Measurements from ENCODE around the gene RHBDD2.
A peak's percentile ranks its signal among the peaks of the same experiment; 100 is the strongest.

The RHBDD2 gene

DNA sequence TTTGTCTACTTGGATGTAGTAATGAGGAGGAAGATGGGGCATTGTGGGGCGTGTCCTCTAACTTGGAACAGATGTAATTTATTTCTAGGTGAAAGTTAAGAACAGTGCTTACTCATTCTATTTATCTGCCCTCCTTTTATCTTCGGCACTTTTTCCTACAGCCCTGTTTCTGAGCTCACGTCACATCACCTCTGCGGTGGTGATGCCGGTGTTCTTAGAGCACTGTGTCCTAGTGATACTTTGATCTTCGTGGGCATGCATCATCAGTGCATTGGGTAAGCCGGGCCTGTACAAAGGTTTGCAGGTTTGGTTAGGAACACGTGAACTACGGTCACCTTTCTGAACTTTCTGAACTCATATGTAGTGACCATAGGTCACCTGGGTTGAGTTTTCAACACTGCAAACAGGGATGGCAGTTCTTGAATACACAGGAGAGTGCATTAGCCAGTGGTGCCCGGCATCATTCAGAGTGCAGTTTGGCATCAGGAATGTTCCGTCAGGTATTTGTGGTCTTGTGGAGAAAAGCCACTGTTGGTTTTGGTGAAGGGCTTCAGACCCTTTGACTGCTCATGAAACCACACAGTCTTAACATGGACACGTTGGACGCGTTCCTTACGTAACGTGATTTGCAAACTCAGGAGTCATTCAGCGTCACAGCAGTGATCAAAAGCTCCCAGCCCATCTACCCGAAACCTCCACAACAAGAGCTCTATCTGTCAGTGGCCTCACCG, 41.8 kb downstream of the RHBDD2 start:
- no peak for DNase-seq

DNA sequence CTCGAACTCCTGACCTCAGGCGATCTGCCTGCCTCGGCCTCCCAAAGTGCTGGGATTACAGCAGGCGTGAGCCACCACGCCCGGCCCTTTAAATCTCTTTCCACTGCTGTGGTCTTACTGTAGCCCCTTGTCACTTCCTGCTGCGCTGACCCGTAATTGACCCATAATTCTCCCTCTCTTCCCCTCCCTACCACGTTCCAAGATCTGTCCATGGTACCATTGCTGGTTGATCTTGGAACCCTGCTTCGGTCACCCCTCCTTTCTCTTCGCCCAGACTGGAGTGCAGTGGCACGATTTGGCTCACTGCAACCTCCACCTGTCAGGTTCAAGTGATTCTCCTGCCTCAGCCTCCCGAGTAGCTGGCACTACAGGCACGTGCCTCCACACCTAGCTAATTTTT, 42.6 kb downstream of the RHBDD2 start:
- DNase-seq: no peak

GRCh38 chr7:75922966-75923603, 44.3 kb downstream of the RHBDD2 start:
- no peak for DNase-seq

DNA sequence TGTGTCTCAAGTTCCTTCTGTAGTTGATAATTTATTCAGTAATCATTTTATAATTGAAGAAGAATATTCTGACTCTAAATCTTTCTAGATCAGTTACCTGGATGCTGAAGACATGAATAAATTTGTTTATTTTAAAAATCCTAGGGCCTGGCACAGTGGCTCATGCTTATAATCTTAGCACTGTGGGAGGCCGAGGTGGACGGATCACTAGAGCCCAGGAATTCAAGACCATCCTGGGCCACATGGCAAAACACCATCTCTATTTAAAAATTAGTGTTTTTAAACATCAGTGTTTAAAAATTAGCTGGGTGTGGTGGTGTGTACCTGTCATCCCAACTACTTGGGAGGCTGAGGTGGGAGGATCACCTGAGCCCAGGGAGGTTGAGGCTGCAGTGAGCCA, 45.4 kb downstream of the RHBDD2 start:
- DNase-seq: no peak

DNA sequence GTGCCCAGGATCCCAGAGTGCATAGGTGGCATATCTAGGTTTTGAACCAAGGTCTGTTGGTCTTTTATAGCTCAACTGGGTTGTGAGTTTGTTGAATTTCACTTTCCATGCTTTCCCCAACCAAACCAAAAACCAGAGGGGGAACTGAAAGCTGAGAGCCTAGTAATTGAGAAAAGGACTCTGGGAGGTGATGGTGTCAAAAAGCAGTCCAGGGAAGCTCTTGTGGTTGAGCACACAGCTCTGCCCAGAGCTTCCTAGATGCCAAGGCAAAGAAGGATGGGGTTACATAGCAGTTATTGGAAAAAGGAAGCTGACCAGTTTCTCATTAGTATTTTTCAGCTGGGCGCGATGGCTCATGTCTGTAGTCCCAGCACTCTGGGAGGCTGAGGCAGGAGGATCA, 46.1 kb downstream of the RHBDD2 start:
- DNase-seq: no peak

DNA sequence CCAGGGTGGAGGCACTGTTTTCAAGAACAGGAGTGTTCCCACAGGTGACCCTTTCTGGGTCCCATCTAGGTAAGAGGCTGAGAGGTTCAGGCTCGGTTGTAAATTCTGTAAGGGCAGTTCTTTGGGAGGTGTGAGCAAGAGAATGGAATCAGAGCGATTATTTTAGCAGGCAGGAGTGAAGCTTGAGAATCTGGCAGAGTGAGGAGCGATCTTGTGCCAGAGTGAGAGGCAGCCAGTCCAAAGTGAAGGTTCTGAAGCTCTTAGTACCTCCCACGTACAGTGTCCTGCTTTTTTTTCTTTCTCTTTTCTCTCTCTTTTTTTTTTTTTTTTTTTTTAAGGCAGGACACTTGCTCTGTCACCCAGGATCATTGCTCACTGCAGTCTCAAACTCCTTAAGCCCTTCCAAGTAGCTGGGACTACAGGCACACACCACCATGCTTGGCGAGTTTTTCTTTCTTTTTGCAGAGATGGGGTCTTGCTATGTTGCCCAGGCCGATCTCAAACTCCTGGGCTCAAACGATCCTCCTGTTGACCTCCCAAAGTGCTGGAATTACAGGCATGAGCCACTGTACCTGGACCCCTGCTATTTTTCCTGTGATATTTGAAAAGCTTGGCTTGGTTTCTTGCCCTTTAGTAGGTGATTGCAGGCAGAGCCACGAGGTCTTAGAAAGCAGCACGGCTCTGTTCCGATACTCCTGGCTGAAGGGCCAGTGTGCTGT, 47.0 kb downstream of the RHBDD2 start:
- DNase-seq: no peak

DNA sequence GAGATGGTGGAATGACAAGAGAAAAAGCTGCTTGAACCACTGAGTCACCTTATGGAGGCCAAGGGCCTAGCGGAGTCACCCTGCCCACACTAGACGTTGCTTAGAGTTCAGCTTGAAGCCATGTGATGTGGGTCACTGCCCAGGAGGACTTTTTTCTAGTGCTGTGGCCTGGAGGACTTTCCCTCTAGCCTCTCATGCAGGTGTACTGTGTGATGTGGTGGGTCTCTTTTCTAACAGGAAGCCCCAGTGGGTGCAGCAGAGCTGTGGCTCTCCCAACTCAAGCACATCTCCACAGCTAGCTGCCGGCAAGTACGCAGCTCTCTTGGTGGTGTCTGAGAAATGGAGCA, 49.7 kb downstream of the RHBDD2 start:
- DNase-seq: no peak

DNA sequence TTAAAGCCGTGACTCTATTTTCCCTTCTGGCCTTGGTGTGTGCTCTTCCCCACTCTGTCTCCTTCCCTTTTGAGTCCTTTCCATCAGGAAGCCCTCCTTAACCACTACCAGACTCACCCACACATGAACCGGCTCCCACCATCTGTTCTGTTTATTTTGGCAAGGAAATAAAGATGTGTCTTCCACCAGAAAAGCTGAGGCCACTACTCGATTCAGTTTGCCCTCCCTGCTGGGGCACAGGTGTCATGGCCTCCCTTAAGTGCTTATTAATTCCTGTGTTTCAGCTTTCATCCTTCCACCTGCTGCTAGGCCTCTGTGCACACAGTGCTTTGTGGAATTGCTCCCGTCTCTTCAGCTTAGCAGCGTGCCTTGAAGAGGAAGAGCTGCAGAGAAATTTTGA, 52.8 kb downstream of the RHBDD2 start:
- no peak for DNase-seq

DNA sequence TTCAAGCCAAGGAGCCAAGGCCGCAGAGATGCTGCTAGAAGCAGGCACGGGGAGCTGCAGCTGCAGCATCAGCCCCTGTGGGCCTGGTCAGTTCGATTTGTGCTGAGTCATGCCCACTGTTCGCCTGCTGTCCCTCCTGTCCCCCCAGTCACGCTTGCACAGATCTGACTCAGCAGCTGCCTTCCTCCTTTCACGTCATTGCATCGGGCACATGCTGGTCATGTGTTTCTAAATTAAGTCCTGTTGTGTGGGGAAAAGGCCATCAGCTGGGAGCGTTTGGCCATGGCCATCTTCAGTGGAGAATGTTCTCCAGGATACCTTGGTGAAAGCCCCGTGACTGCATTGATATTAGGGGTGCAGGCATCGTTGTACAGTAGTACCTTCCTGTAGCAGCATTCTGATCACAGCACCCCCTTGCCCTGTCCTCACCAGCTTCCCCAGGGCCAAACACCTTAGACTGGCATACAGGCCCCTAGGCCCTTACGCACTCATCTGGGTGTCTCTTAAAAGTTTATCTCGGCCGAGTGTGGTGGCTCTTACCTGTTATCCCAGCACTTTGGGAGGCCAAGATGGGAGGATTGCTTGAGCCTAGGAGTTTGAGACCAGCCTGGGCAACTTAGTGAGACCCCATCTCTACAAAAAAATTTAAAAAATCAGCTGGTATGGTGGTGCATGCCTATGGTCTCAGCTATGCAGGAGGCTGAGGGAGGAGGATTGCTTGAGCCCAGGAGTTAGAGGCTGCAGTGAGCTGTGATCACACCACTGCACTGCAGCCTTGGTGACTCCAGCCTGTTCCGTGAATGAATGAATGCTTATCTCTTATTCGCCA, 59.3 kb downstream of the RHBDD2 start:
- DNase-seq: peak; percentile 68

Data from OCI-M1 (cell line).